ENCODE data around the gene TRIM56. TPM values are rescaled to one million over a fixed set of nuclear protein-coding genes. Genes with fewer than 3 reads are reported as not detected.
"Not testable (repeated sequence)": the region's sequence is repeated elsewhere in the genome, so short reads cannot be mapped to it uniquely, and the experiment has no call there.

TRIM56 gene
- total RNA-seq, 1 donor, result 10.4 TPM

GRCh38 chr7:101081432-101081831, 3.8 kb upstream of the TRIM56 start:
- H3K4me1 ChIP-seq (ENCODE audit: insufficient read depth, low read length), result peaks cover 20% of the 10 kb centered on the region
- H3K4me3 ChIP-seq (ENCODE audit: low read length), result no peak overlapping the region
- no peaks in the 10 kb centered on the region for H3K9me3 ChIP-seq (ENCODE audit: low read depth, low read length)
- no peaks in the 10 kb centered on the region for H3K27me3 ChIP-seq (ENCODE audit: insufficient read depth, low read length)

- Histone ChIP-seq H3K4me3 (ENCODE audit: low read length) (peak overlapping the region; percentile 91), H3K27me3 (ENCODE audit: insufficient read depth, low read length) (no peaks in the 10 kb centered on the region), H3K9me3 (ENCODE audit: low read depth, low read length) (no peaks in the 10 kb centered on the region), H3K4me1 (ENCODE audit: insufficient read depth, low read length) (peaks cover 29% of the 10 kb centered on the region)
These were observed 468 bp upstream of the TRIM56 start for GRCh38 chr7:101084865-101085161.

GRCh38 chr7:101087334-101088068, 2.2 kb downstream of the TRIM56 start:
- Histone ChIP-seq H3K27me3 (ENCODE audit: insufficient read depth, low read length) (no peaks in the 10 kb centered on the region), H3K9me3 (ENCODE audit: low read depth, low read length) (no peaks in the 10 kb centered on the region), H3K4me1 (ENCODE audit: insufficient read depth, low read length) (peaks cover 29% of the 10 kb centered on the region), H3K4me3 (ENCODE audit: low read length) (no peak overlapping the region)

- Histone ChIP-seq H3K4me3 (ENCODE audit: low read length) (no peak overlapping the region), H3K27me3 (ENCODE audit: insufficient read depth, low read length) (no peaks in the 10 kb centered on the region), H3K4me1 (ENCODE audit: insufficient read depth, low read length) (peaks cover 29% of the 10 kb centered on the region), H3K9me3 (ENCODE audit: low read depth, low read length) (no peaks in the 10 kb centered on the region)
These were observed 2.8 kb downstream of the TRIM56 start for GRCh38 chr7:101088069-101088425.

GRCh38 chr7:101088858-101089529, 3.7 kb downstream of the TRIM56 start:
- Histone ChIP-seq H3K4me3 (ENCODE audit: low read length) (no peak overlapping the region), H3K27me3 (ENCODE audit: insufficient read depth, low read length) (no peaks in the 10 kb centered on the region), H3K4me1 (ENCODE audit: insufficient read depth, low read length) (peaks cover 29% of the 10 kb centered on the region), H3K9me3 (ENCODE audit: low read depth, low read length) (no peaks in the 10 kb centered on the region)

GRCh38 chr7:101089876-101090275, 4.6 kb downstream of the TRIM56 start:
- no peak overlapping the region for H3K4me3 ChIP-seq (ENCODE audit: low read length)
- H3K9me3 ChIP-seq (ENCODE audit: low read depth, low read length), result no peaks in the 10 kb centered on the region
- H3K4me1 ChIP-seq (ENCODE audit: insufficient read depth, low read length), result peaks cover 23% of the 10 kb centered on the region
- H3K27me3 ChIP-seq (ENCODE audit: insufficient read depth, low read length), result no peaks in the 10 kb centered on the region

GRCh38 chr7:101092266-101092905, 7.1 kb downstream of the TRIM56 start:
- H3K4me3 ChIP-seq (ENCODE audit: low read length); H3K9me3 ChIP-seq (ENCODE audit: low read depth, low read length); H3K27me3 ChIP-seq (ENCODE audit: insufficient read depth, low read length); H3K4me1 ChIP-seq (ENCODE audit: insufficient read depth, low read length): not testable (repeated sequence)

- Histone ChIP-seq H3K9me3 (ENCODE audit: low read depth, low read length) (no peaks in the 10 kb centered on the region), H3K4me3 (ENCODE audit: low read length) (no peak overlapping the region), H3K27me3 (ENCODE audit: insufficient read depth, low read length) (no peaks in the 10 kb centered on the region), H3K4me1 (ENCODE audit: insufficient read depth, low read length) (peaks cover 4% of the 10 kb centered on the region)
These were observed 8.6 kb downstream of the TRIM56 start for GRCh38 chr7:101093906-101094305.

GRCh38 chr7:101094376-101094775, 9.1 kb downstream of the TRIM56 start:
- no peaks in the 10 kb centered on the region for H3K27me3 ChIP-seq (ENCODE audit: insufficient read depth, low read length)
- peaks cover under 1% of the 10 kb centered on the region for H3K4me1 ChIP-seq (ENCODE audit: insufficient read depth, low read length)
- H3K9me3 ChIP-seq (ENCODE audit: low read depth, low read length), result no peaks in the 10 kb centered on the region
- H3K4me3 ChIP-seq (ENCODE audit: low read length), result no peak overlapping the region

- H3K9me3 ChIP-seq (ENCODE audit: low read depth, low read length), result no peaks in the 10 kb centered on the region
- H3K27me3 ChIP-seq (ENCODE audit: insufficient read depth, low read length), result no peaks in the 10 kb centered on the region
- no peak overlapping the region for H3K4me3 ChIP-seq (ENCODE audit: low read length)
- H3K4me1 ChIP-seq (ENCODE audit: insufficient read depth, low read length), result peaks cover 6% of the 10 kb centered on the region
These were observed 9.6 kb downstream of the TRIM56 start for GRCh38 chr7:101094791-101095375.

GRCh38 chr7:101096331-101096956, 11.2 kb downstream of the TRIM56 start:
- Histone ChIP-seq H3K4me1 (ENCODE audit: insufficient read depth, low read length) (peaks cover 12% of the 10 kb centered on the region), H3K9me3 (ENCODE audit: low read depth, low read length) (no peaks in the 10 kb centered on the region), H3K27me3 (ENCODE audit: insufficient read depth, low read length) (peaks cover 6% of the 10 kb centered on the region), H3K4me3 (ENCODE audit: low read length) (no peak overlapping the region)

- H3K4me1 ChIP-seq (ENCODE audit: insufficient read depth, low read length), result peaks cover 12% of the 10 kb centered on the region
- peaks cover 9% of the 10 kb centered on the region for H3K27me3 ChIP-seq (ENCODE audit: insufficient read depth, low read length)
- H3K4me3 ChIP-seq (ENCODE audit: low read length), result no peak overlapping the region
- no peaks in the 10 kb centered on the region for H3K9me3 ChIP-seq (ENCODE audit: low read depth, low read length)
These were observed 11.7 kb downstream of the TRIM56 start for GRCh38 chr7:101096957-101097347.

- no peaks in the 10 kb centered on the region for H3K9me3 ChIP-seq (ENCODE audit: low read depth, low read length)
- H3K27me3 ChIP-seq (ENCODE audit: insufficient read depth, low read length), result peaks cover 9% of the 10 kb centered on the region
- H3K4me3 ChIP-seq (ENCODE audit: low read length), result no peak overlapping the region
- H3K4me1 ChIP-seq (ENCODE audit: insufficient read depth, low read length), result peaks cover 12% of the 10 kb centered on the region
These were observed 12.3 kb downstream of the TRIM56 start for GRCh38 chr7:101097561-101097960.

GRCh38 chr7:101099969-101100781, 14.9 kb downstream of the TRIM56 start:
- no peak overlapping the region for H3K4me3 ChIP-seq (ENCODE audit: low read length)
- H3K9me3 ChIP-seq (ENCODE audit: low read depth, low read length), result no peaks in the 10 kb centered on the region
- H3K4me1 ChIP-seq (ENCODE audit: insufficient read depth, low read length), result peaks cover 12% of the 10 kb centered on the region
- peaks cover 9% of the 10 kb centered on the region for H3K27me3 ChIP-seq (ENCODE audit: insufficient read depth, low read length)

Measured in mononuclear cell (primary cell).